Adrenal gland (tissue), 12 donors: ENCODE results near the gene SYCE3. TPM values are rescaled to one million over a fixed set of nuclear protein-coding genes. Genes with fewer than 3 reads are reported as not detected.

Experiments
- DNase-seq, 7 donors: peaks; one replicate each; pipeline ENCODE4 v3.0.0-alpha.2; 2019 to 2020
- H3K27ac ChIP-seq, 5 donors: fragments of 200-600 bp; sonication (generic) in 4 of 5; 1 replicate in 3 of 5; 2 replicates in 2 of 5; pipeline versions ENCODE4 v1.5.1 to v1.8.0; 2016 to 2020; ENCODE audit warnings: mild to moderate bottlenecking in 1 of 5
- H3K27me3 ChIP-seq: fragments of 200-600 bp; 2 replicates; pipeline ENCODE4 v1.8.0; 2021
- H3K36me3 ChIP-seq, 2 donors: fragments of 200-600 bp; replicated peaks in 1 of 2; 1 replicate in 1 of 2; 2 replicates in 1 of 2; pipeline versions ENCODE4 v1.5.1 to v1.8.0; 2018 to 2022
- H3K4me1 ChIP-seq, 2 donors: fragments of 200-600 bp; replicated peaks in 1 of 2; 1 replicate in 1 of 2; 2 replicates in 1 of 2; pipeline versions ENCODE4 v1.5.1 to v1.8.0; 2018 to 2021
- H3K4me3 ChIP-seq, 4 donors: fragments of 200-600 bp; sonication (generic) in 3 of 4; one replicate each; pipeline ENCODE4 v1.5.1; 2016 to 2018
- H3K9me3 ChIP-seq, 3 donors: fragments of 200-600 bp; sonication (generic) in 1 of 3; replicated peaks in 1 of 3; 1 replicate in 2 of 3; 2 replicates in 1 of 3; pipeline versions ENCODE4 v1.5.1 to v1.8.0; 2016 to 2021
- CTCF ChIP-seq, 6 experiments: fragments of 450-650 bp in 4 of 6; fragments of 200-600 bp in 2 of 6; sonication (generic) in 1 of 6; IDR thresholded peaks; 1 replicate in 5 of 6; 2 replicates in 1 of 6; pipeline versions ENCODE4 v1.5.1 to v1.8.0; 2016 to 2021; ENCODE audit warnings: antibody characterized with exemption in 6 of 6, mild to moderate bottlenecking in 2 of 6, moderate library complexity in 1 of 6
- POLR2A ChIP-seq, 2 donors: fragments of 450-650 bp; IDR thresholded peaks; one replicate each; pipeline ENCODE4 v1.6.1; 2017; ENCODE audit warnings: antibody characterized with exemption in 2 of 2, mild to moderate bottlenecking in 2 of 2, moderate library complexity in 1 of 2
- WGBS, 4 donors: extraction: QIAGEN DNeasy Blood & Tissue Kit in 2 of 4; methylation state at CpG; one replicate each; pipeline versions ENCODE4 v1.1.5 to v1.1.7; 2013 to 2017; 5-methylcytosine and 5-hydroxymethylcytosine counted together
- intact Hi-C, 2 donors: fragments of 100-400 bp; cut with DNase I; formaldehyde crosslinking; loops; one replicate each; pipeline versions ENCODE4 v1.14.1 to v1.15.0; 2022 to 2023
- polyA plus RNA-seq, 3 donors: library from polyadenylated mRNA; stranded (reverse); fragments of 200-250 nt in 2 of 3; fragments of 350-450 nt in 1 of 3; fragmentation: Illumina TruSeq in 1 of 3; extraction: RNeasy Lipid Tissue Mini Kit (QIAGEN cat#74804) in 1 of 3; gene quantifications; one replicate each; pipeline ENCODE4 v1.2.3, GENCODE V29; 2013 to 2014
- total RNA-seq, 9 donors: library from RNA; depleted of rRNA in 4 of 9; stranded (reverse); fragments of >200 nt in 4 of 9; fragments of 120-200 nt in 1 of 9; fragmentation: NEBNext Ultra II Directional in 1 of 9; extraction: Animal tissue kit (Norgen Biotek cat#: 25700) in 1 of 9; gene quantifications; one replicate each; pipeline versions ENCODE4 v1.1.0 to v1.2.4, GENCODE V29; 2013 to 2023
- donor health status: healthy with polysubstance abuse.
- donor health status: Bipolar disorder and iron deficiency.
- donor health status: DM: yes; HTN: yes; CAD: no.
- donor health status: DM: no; HTN: no; CAD: no.
- donor health status: DM: no; HTN: no; CAD: no.
- donor health status: DM: yes; HTN: yes; CAD: no.

The SYCE3 gene
- total and polyA plus RNA-seq, 12 donors, result 0.57 to 7.2 (median 0.87) TPM; not detected in 5

GRCh38 chr22:50579752-50580151 lies 17.0 kb upstream of the SYCE3 start:
- H3K4me1 ChIP-seq, result peaks cover 27 to 33% of the 10 kb centered on the region in 2 donors
- H3K27ac ChIP-seq, result peak overlapping the region in 1 of 5 donors; percentile 9
- H3K36me3 ChIP-seq, result no peaks in the 10 kb centered on the region
- 92 to 100% (median 96%) methylated on average over 4 of the region's 4 CpGs for WGBS, 4 donors
- no peak overlapping the region for H3K4me3 ChIP-seq
- no peaks in the 10 kb centered on the region for H3K27me3 ChIP-seq
- TF ChIP-seq CTCF (IDR thresholded peaks at IDR 0.05) (no peak), POLR2A (IDR thresholded peaks at IDR 0.05) (no peak)
- no peaks in the 10 kb centered on the region for H3K9me3 ChIP-seq
- DNase-seq, result no peak
- intact Hi-C loops, result no loop called here

- 28 to 60% (median 57%) methylated on average over 3 to 8 of the region's 8 CpGs for WGBS, 4 donors
- Histone ChIP-seq H3K27me3 (no peaks in the 10 kb centered on the region), H3K27ac (peak overlapping the region in 3 of 5 donors; percentile 8 to 65 (median 59)), H3K36me3 (no peaks in the 10 kb centered on the region), H3K9me3 (no peaks in the 10 kb centered on the region), H3K4me1 (peaks cover 26 to 32% of the 10 kb centered on the region in 2 donors), H3K4me3 (peak overlapping the region in 1 of 4 donors; percentile 53)
- no peak for DNase-seq
- intact Hi-C loops, result no loop called here
- no peak for TF ChIP-seq CTCF (IDR thresholded peaks at IDR 0.05)
- TF ChIP-seq POLR2A (IDR thresholded peaks at IDR 0.05), result no peak
Observed at GRCh38 chr22:50578776-50579310, 16.1 kb upstream of the SYCE3 start.

- Histone ChIP-seq H3K4me3 (peak within 1 kb of the TSS in 1 of 4 donors; percentile 53), H3K36me3 (no peaks in the 10 kb centered on the region), H3K27me3 (no peaks in the 10 kb centered on the region), H3K27ac (peak within 1 kb of the TSS in 3 of 5 donors; percentile 8 to 65 (median 59)), H3K4me1 (peaks cover 20 to 27% of the 10 kb centered on the region in 2 donors), H3K9me3 (no peaks in the 10 kb centered on the region)
- intact Hi-C loops, result no loop called here
- 7 to 23% (median 18%) methylated on average over 6 to 63 of the region's 63 CpGs for WGBS, 4 donors
- peak in 1 of 2 donors; percentile 13 for TF ChIP-seq POLR2A (IDR thresholded peaks at IDR 0.05)
- TF ChIP-seq CTCF (IDR thresholded peaks at IDR 0.05), result peak in 1 of 6 experiments; percentile 8
- DNase-seq, result peak in 4 of 7 donors; percentile 19 to 53 (median 46)
Observed at GRCh38 chr22:50577987-50578775, 15.5 kb upstream of the SYCE3 start, which contains the start of gene CPT1B. CPT1B (minus strand) TSS chr22:50578427; CDS start chr22:50577915, 512 bp downstream.

- no peak for DNase-seq
- Histone ChIP-seq H3K4me1 (peaks cover 20 to 27% of the 10 kb centered on the region in 2 donors), H3K9me3 (no peaks in the 10 kb centered on the region), H3K27me3 (no peaks in the 10 kb centered on the region), H3K4me3 (peak overlapping the region in 1 of 4 donors; percentile 53), H3K36me3 (no peaks in the 10 kb centered on the region), H3K27ac (no peak overlapping the region)
- intact Hi-C loops, result no loop called here
- no peak for TF ChIP-seq POLR2A (IDR thresholded peaks at IDR 0.05)
- no peak for TF ChIP-seq CTCF (IDR thresholded peaks at IDR 0.05)
- 47 to 57% (median 55%) methylated on average over 12 to 23 of the region's 23 CpGs; no CpG with 5 or more reads in 1 of the 4 donors for WGBS, 4 donors
Observed at GRCh38 chr22:50577697-50577986, 14.9 kb upstream of the SYCE3 start.
